Psoas muscle (tissue), 8 donors: ENCODE results near the gene CD69. TPM values are rescaled to one million over a fixed set of nuclear protein-coding genes. Genes with fewer than 3 reads are reported as not detected.

Source experiments
- ATAC-seq, 4 donors: fragments of 200-7000 bp; cut with Tn5 transposase; one replicate each; pipeline ENCODE4 v1.9.1; 2020; ENCODE audit warnings: moderate library complexity in 3 of 4, mild to moderate bottlenecking in 2 of 4
- DNase-seq, 2 donors: peaks; one replicate each; pipeline ENCODE4 v3.0.0-alpha.2; 2020
- H3K27ac ChIP-seq: fragments of 200-600 bp; one replicate; pipeline ENCODE4 v1.8.0; 2022
- H3K27me3 ChIP-seq, 3 donors: fragments of 200-600 bp in 1 of 3; one replicate each; pipeline versions ENCODE4 v1.6.1 to v1.8.0; 2013 to 2022; ENCODE audit warnings: low read length in 2 of 3, mild to moderate bottlenecking in 2 of 3, moderate library complexity in 1 of 3; ENCODE audit not compliant: insufficient read depth in 3 of 3
- H3K36me3 ChIP-seq, 2 donors: fragments of 200-600 bp in 1 of 2; one replicate each; pipeline versions ENCODE4 v1.6.1 to v1.8.0; 2013 to 2022; ENCODE audit warnings: low read depth in 1 of 2, mild to moderate bottlenecking in 1 of 2, moderate library complexity in 1 of 2; ENCODE audit not compliant: insufficient read depth in 1 of 2
- H3K4me1 ChIP-seq: fragments of 200-600 bp; one replicate; pipeline ENCODE4 v1.8.0; 2022
- H3K4me3 ChIP-seq: fragments of 200-600 bp; one replicate; pipeline ENCODE4 v1.8.0; 2022; ENCODE audit warnings: mild to moderate bottlenecking
- H3K9me3 ChIP-seq: fragments of 200-600 bp; one replicate; pipeline ENCODE4 v1.8.0; 2022
- WGBS, 3 donors: extraction: QIAGEN DNeasy Blood & Tissue Kit; methylation state at CpG; one replicate each; pipeline versions ENCODE4 v1.1.6 to v1.1.7; 2013; 5-methylcytosine and 5-hydroxymethylcytosine counted together
- intact Hi-C, 2 donors: fragments of 100-400 bp; cut with DNase I; formaldehyde crosslinking; loops; one replicate each; pipeline versions ENCODE4 v1.11.0 to v1.14.2; 2022
- polyA plus RNA-seq, 3 donors: library from polyadenylated mRNA; stranded (reverse); fragments of 200-250 nt; gene quantifications; one replicate each; pipeline ENCODE4 v1.2.3, GENCODE V29; 2013
- total RNA-seq, 4 donors: library from RNA; stranded (reverse); fragmentation: NEBNext Ultra II Directional in 2 of 4; extraction: Animal tissue kit (Norgen Biotek cat#: 25700) in 2 of 4; gene quantifications; one replicate each; pipeline versions ENCODE4 v1.2.1 to v1.2.4, GENCODE V29; 2021 to 2023
- TF ChIP-seq, protein P1 (sequence below): fragments of 200-600 bp; IDR thresholded peaks from one replicate; pipeline ENCODE4 v1.8.0; 2022; ENCODE audit warnings: antibody characterized with exemption
- donor health status: healthy with polysubstance abuse.
- donor health status: DM: no; HTN: no; CAD: no; lungs with moderate emphysema.
- donor health status: Bipolar disorder and iron deficiency.
- donor health status: healthy.
- donor health status: DM: yes; HTN: yes; CAD: no.
- donor health status: DM: no; HTN: no; CAD: no.
- donor health status: DM: no; HTN: no; CAD: no.
- donor health status: DM: yes; HTN: yes; CAD: no.

CD69 gene
- total and polyA plus RNA-seq, 7 donors = 0.13 to 1.1 (median 0.49) TPM

DNA sequence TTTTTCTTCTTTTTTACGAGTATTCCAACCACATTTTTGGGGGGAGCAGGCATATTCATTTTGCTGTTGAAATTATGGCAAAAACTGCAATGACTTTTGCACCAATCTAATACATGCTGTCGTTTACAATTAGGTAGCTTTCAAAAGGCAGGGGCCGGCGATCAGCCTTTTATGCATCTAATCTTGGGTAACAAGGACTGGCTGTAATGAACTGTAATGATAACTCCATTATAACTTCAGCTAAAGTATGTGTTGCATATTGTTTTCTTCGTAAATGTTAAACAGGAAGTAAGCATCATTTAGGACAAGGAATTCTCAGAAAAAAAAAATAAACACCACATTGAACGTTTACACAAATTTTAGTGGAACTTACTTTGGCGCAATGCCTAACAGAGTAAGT is 36.3 kb upstream of the CD69 start:
- no peaks in the 10 kb centered on the region for H3K9me3 ChIP-seq
- no peaks in the 10 kb centered on the region for H3K36me3 ChIP-seq
- no peak overlapping the region for H3K4me3 ChIP-seq
- no peaks in the 10 kb centered on the region for H3K27me3 ChIP-seq
- no peak overlapping the region for H3K27ac ChIP-seq
- TF ChIP-seq, protein P1, sequence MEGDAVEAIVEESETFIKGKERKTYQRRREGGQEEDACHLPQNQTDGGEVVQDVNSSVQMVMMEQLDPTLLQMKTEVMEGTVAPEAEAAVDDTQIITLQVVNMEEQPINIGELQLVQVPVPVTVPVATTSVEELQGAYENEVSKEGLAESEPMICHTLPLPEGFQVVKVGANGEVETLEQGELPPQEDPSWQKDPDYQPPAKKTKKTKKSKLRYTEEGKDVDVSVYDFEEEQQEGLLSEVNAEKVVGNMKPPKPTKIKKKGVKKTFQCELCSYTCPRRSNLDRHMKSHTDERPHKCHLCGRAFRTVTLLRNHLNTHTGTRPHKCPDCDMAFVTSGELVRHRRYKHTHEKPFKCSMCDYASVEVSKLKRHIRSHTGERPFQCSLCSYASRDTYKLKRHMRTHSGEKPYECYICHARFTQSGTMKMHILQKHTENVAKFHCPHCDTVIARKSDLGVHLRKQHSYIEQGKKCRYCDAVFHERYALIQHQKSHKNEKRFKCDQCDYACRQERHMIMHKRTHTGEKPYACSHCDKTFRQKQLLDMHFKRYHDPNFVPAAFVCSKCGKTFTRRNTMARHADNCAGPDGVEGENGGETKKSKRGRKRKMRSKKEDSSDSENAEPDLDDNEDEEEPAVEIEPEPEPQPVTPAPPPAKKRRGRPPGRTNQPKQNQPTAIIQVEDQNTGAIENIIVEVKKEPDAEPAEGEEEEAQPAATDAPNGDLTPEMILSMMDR = no peak
- DNase-seq (no peak), ATAC-seq (no peak)
- no peaks in the 10 kb centered on the region for H3K4me1 ChIP-seq
- 62 to 66% (median 65%) methylated on average over 7 of the region's 7 CpGs for WGBS, 3 donors
- intact Hi-C loops = loop anchor here in 1 of 2 donors (5.0 kb wide), 1 partner anchor 45 kb away; no protein-coding TSS in a partner anchor

- DNase-seq (no peak), ATAC-seq (no peak)
- Histone ChIP-seq H3K27ac (no peak overlapping the region), H3K4me1 (no peaks in the 10 kb centered on the region), H3K9me3 (no peaks in the 10 kb centered on the region), H3K36me3 (no peaks in the 10 kb centered on the region), H3K27me3 (no peaks in the 10 kb centered on the region), H3K4me3 (no peak overlapping the region)
- intact Hi-C loops = loop anchor here in 1 of 2 donors (5.0 kb wide), 1 partner anchor 44 kb away; no protein-coding TSS in a partner anchor
- 71 to 87% (median 86%) methylated on average over 5 of the region's 5 CpGs for WGBS, 3 donors
- TF ChIP-seq, protein P1 = no peak
These were observed 35.6 kb upstream of the CD69 start for GRCh38 chr12:9796346-9796745.

DNA sequence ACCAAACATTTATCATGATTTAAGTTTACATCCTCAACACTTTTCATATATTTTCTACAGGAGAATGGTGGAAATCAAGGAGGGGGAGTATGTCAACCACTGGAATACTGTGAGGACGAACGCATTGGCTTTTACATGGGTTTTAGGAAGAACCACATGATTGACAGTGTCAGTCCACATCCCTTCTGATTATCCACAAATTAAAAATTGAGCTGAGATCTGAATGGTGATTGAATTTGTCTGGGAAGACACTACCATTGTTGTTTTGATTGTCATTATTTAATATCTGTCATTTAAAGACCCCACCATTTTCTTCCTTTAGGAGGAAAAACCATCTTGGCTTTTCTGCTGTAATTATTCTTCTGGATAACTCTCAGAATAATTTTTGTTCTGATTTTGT is 35.2 kb upstream of the CD69 start:
- no peak overlapping the region for H3K27ac ChIP-seq
- no peaks in the 10 kb centered on the region for H3K27me3 ChIP-seq
- H3K36me3 ChIP-seq = no peaks in the 10 kb centered on the region
- WGBS, 3 donors = 87 to 93% (median 92%) methylated on average over 2 of the region's 2 CpGs
- no peak for ATAC-seq
- no peaks in the 10 kb centered on the region for H3K9me3 ChIP-seq
- DNase-seq = no peak
- intact Hi-C loops = loop anchor here in 1 of 2 donors (5.0 kb wide), 1 partner anchor 44 kb away; no protein-coding TSS in a partner anchor
- no peaks in the 10 kb centered on the region for H3K4me1 ChIP-seq
- H3K4me3 ChIP-seq = no peak overlapping the region
- TF ChIP-seq, protein P1 = no peak

DNA sequence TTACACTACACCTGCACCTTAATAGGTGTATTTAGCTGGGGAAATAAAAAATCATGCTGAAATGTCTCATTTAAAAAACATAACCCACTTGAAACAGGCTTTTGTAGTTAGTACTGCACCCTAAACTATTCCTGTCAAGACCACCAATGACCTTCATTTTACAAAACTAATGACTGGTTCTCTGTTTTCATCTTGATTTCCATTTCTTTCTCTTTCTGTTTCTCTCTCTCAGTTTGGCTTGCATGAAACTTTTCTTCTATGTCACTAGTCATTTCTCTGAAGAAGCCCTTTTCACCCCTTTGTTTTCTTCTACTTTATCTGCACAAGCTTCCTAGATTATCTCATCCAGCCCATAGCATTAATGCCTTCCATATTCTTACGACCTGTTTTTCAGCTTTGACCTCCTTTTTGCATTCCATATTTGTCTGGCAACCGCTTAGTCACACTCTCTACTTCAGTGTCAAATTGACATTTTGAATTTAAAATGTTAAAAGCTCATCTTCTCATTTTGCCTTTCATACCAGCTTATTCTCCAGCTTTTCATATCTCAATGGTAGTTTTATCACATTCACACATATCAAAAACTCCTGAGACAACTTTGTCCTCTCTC is 33.9 kb upstream of the CD69 start:
- H3K27me3 ChIP-seq = no peaks in the 10 kb centered on the region
- no peak overlapping the region for H3K27ac ChIP-seq
- intact Hi-C loops = loop anchor here in 1 of 2 donors (5.0 kb wide), 1 partner anchor 42 kb away; no protein-coding TSS in a partner anchor
- no peaks in the 10 kb centered on the region for H3K4me1 ChIP-seq
- no peak overlapping the region for H3K4me3 ChIP-seq
- H3K9me3 ChIP-seq = peaks cover 3% of the 10 kb centered on the region
- ATAC-seq (no peak), DNase-seq (no peak)
- H3K36me3 ChIP-seq = no peaks in the 10 kb centered on the region
- WGBS, 3 donors = 65 to 74% (median 66%) methylated on average over 2 of the region's 2 CpGs
- TF ChIP-seq, protein P1 = no peak
